ENCODE data around the gene FOXN4.

The FOXN4 gene

DNA sequence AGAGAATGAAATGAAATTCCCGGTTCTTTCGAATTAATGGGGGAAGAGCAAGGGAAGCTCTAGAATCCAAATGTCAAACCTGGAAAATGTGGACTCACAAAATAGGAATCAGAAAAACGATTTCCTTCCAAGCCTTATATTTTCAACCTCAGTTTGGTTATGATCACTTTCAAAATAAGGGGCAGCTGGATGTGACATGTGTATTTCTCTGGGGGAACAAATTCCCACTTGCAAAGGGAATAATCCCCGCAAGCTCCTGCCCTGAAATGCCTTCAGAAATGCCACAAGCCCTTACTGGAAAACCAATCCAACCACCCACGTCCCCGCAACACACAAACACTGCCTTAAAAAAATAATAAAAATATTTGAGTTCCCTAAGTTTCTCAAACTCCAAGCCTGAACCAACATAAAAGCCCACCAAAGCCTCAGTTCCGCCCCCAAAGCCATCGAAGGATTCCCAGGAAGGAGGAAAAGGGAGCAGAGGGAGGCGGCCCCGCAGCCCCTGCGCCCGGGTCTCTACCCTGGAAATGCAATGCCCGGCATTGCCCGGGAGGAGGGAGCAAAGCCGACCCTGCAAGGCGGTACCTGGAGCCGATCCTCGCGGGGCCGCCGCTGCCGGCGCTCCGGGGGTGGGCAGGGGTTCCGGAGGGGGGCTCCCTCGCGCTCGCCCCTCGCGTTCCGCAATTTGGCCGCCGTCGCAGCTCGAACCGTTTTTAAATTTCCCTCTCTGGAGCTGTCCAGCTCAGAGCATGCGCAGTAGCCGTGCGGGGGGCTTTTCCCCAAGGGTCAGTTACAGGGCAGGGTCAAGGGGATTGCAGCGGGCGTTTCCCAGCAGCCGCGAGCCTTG is at the start of gene FOXN4:
Gene FOXN4 (minus strand): TSS at position 751 of the 847 bp plus-strand sequence. CDS start 963 bp downstream, outside the sequence.
- TF ChIP-seq CTCF (IDR thresholded peaks at IDR 0.05; ENCODE audit: low read depth, low read length, missing control alignments): no peak
- no peak within 1 kb of the TSS for H3K4me3 ChIP-seq (replicated peaks; ENCODE audit: low read depth, low read length)
- no peak for DNase-seq (ENCODE audit: extremely low read depth, low read depth)

DNA sequence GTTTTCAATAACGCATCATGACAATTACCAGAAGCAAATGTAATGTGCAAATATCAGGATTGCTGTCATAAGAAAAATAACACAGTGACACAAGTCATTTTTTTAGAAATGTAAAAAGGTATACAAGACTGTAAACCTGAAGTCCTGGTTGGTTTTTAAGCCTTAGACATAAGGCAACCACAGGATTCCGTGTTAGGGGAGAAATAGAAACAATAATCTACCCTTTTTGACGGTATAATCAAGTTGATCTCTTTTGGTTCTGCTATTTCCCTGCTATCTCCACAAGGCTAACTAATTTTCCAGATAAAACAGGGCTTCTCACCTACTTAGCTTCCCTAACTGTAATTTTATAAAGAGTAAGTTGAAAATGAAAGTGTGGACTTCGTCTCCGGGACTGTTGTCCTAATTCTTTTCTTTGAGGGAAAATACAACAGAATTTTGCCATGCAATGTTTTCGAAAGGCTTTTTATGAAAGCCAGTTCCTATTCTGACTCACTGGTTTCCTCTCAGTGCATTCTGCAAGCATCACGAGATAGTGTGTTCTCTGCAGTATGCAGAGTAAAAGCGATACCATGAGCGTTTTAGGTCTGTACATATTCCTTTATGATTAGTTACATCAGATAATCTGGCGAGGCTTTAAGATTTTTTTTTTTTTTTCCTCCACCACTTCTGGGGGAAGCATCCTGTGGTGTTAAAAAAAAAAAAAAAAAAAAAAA is 49.2 kb upstream of the FOXN4 start:
- no peak for DNase-seq (ENCODE audit: extremely low read depth, low read depth)
- no peak for TF ChIP-seq CTCF (IDR thresholded peaks at IDR 0.05; ENCODE audit: low read depth, low read length, missing control alignments)
- H3K4me3 ChIP-seq (replicated peaks; ENCODE audit: low read depth, low read length): no peak overlapping the region

DNA sequence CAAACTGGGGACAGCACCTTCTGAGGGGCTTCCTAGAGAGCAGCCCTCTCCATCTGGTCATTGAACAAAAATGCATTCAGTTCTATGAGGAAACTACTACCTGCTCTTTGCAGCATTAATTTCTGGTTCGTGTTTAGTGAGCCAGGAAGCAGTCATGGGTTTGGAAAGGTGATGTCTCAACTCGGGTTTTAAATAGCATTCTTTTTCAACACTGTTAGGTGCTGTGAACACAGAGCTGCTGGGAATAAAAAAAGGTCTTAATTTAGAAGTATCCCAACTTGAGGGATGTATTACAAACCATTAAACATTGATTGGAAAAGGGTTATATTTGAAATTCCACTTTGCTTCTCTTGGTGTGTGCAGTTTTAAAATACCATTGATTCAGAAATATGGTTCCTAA is 47.9 kb upstream of the FOXN4 start:
- no peak for TF ChIP-seq CTCF (IDR thresholded peaks at IDR 0.05; ENCODE audit: low read depth, low read length, missing control alignments)
- DNase-seq (ENCODE audit: extremely low read depth, low read depth): no peak
- no peak overlapping the region for H3K4me3 ChIP-seq (replicated peaks; ENCODE audit: low read depth, low read length)

DNA sequence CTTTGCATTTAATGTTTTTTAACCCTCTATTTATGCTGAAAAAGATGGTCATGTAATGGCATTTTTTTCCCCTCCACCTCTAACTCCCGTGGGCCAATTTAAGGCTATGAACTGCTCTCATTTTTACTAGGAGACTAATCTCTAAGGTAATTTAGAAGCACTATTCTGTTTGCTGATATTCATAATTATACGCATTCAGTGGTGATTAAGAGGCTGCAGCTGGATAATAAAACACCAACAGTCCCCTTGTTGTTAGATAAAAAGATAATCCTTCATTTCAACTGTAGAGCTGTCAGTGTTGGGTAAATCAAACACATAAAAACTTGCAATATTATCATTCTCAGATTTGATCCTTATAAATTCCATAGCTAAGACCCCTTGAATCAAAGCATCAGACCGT is 47.5 kb upstream of the FOXN4 start:
- no peak overlapping the region for H3K4me3 ChIP-seq (replicated peaks; ENCODE audit: low read depth, low read length)
- no peak for TF ChIP-seq CTCF (IDR thresholded peaks at IDR 0.05; ENCODE audit: low read depth, low read length, missing control alignments)
- DNase-seq (ENCODE audit: extremely low read depth, low read depth): no peak

GRCh38 chr12:109352184-109352583 is 43.1 kb upstream of the FOXN4 start:
- no peak for DNase-seq (ENCODE audit: extremely low read depth, low read depth)
- TF ChIP-seq CTCF (IDR thresholded peaks at IDR 0.05; ENCODE audit: low read depth, low read length, missing control alignments): no peak
- no peak overlapping the region for H3K4me3 ChIP-seq (replicated peaks; ENCODE audit: low read depth, low read length)

DNA sequence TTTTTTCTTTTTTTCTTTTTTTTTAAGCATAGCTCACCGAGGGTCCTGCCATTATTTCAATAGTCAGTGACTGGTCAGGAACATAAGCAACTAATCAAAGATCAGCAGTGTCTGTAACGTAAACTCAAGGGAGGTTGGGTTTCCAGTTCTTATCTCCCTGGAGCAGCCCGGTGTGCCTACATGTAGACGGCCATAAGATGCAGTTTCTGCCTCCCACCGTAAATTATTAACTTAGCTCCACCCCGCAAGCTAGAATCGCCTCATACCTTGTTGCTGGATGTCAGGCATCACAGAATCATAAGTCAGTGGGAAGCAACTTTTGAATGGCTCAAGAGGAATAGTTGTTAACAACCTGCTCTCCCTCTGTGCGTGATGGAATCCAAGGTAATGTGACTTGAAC is 38.5 kb upstream of the FOXN4 start, which contains the start of gene MYO1H:
Gene MYO1H (plus strand): TSS at position 312 of the 400 bp plus-strand sequence. CDS start 61 bp downstream, at position 373.
- DNase-seq (ENCODE audit: extremely low read depth, low read depth): no peak
- H3K4me3 ChIP-seq (replicated peaks; ENCODE audit: low read depth, low read length): no peak within 1 kb of the TSS
- no peak for TF ChIP-seq CTCF (IDR thresholded peaks at IDR 0.05; ENCODE audit: low read depth, low read length, missing control alignments)

All from HFF-Myc (cell line).